Measurements from ENCODE around the gene LBHD1. TPM values are rescaled to one million over a fixed set of nuclear protein-coding genes. Genes with fewer than 3 reads are reported as not detected.
"Not testable (repeated sequence)": the region's sequence is repeated elsewhere in the genome, so short reads cannot be mapped to it uniquely, and the experiment has no call there.

LBHD1 gene
- total RNA-seq, 1 experiment from 2014 or later, result 4.5 TPM

DNA sequence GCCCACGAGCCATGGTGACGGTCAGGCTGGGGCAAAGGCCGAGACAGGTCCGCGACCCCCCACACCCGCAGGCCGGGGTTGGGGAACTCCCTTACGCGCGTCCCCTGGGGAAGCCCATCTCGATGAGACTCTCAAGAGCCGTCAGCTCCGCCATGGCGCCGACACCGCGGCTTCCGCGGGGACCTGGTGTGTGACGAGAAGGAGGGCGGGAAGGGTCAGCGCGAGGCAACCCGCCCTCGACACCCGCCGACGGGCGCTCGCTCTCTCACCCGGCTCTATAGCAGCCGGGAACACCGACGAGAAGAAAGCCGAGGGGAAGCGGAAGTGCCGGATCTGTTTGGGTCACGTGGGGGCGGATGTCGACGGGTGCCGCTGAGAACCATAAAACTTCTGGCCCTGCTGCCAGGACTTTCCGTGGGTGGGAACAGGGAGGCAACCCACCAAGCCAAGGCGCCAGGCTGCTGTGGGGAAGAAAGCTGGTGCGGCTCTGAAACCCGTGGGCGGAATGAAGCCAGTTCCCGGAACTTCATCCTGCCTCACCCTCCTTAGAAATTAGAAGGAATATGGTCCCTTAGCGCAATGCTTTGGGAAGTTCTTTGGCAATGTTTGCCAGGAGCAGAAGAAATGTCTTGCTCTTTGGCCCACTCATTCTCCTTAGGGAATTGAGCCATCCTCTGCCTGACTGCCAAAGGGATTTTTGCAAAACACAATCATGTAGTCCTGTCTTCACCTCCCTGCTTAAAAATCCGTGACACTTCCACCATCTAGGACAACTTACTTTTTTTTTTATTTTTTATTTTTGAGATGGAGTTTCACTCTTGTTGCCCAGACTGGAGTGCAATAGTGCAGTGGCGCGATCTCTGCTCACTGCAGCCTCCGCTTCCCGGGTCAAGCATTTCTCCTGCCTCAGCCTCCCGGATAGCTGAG, 7.0 kb upstream of the LBHD1 start, which contains the start of gene UBXN1:
TSS of gene UBXN1 (minus strand) at position 304 of the 927 bp plus-strand sequence. CDS start at position 154, 150 bp downstream.
- Histone ChIP-seq H3K27me3 (ENCODE audit: control insufficient read depth, insufficient read depth, low read length) (no peaks in the 10 kb centered on the region), H3K4me3 (ENCODE audit: insufficient read depth, low read depth, low read length) (peak within 1 kb of the TSS; percentile 97), H3K36me3 (replicated peaks; ENCODE audit: control insufficient read depth, insufficient read depth, low read length) (peaks cover 16% of the 10 kb centered on the region)
- DNase-seq, result peak; percentile 93

DNA sequence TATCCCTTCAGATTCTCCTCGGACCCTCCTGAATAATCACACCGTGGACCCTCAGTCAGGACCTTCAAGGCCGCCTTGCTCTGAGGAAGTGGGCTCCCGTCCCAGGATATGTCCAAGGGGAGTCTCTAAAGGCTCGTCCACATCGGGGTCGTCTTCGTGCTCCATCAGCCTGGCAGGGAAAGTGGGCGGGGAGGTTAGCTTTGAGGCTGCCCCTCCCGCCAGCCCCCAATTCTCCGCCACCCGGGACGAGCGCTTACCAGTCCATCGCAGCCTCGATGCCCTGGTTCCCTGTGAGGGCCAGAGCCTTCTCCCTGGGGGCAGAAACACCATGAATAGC, 6.3 kb upstream of the LBHD1 start:
- peaks cover 18% of the 10 kb centered on the region for H3K36me3 ChIP-seq (replicated peaks; ENCODE audit: control insufficient read depth, insufficient read depth, low read length)
- peak overlapping the region; percentile 97 for H3K4me3 ChIP-seq (ENCODE audit: insufficient read depth, low read depth, low read length)
- H3K27me3 ChIP-seq (ENCODE audit: control insufficient read depth, insufficient read depth, low read length), result no peaks in the 10 kb centered on the region
- no peak for DNase-seq

DNA sequence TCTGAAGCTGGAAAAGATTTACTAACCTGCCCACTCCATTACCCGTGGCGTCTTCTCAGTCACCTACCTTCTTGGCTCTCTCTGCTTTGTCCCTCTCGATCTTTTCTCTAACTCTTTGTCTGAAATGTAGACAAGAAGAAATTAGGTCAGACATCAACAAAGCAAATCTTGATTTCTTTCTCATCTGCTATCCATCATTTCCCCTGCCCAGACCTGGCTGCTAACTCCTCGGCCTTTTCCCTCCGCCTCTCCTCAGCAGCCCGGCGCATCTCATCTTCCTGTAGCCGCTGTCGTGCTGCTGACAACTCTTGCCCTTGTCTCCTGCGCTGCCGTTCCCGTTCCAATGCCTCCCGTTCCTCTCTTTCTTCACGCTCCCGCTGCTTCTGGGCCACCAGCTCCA, 5.6 kb upstream of the LBHD1 start:
- Histone ChIP-seq H3K27me3 (ENCODE audit: control insufficient read depth, insufficient read depth, low read length) (no peaks in the 10 kb centered on the region), H3K36me3 (replicated peaks; ENCODE audit: control insufficient read depth, insufficient read depth, low read length) (peaks cover 18% of the 10 kb centered on the region), H3K4me3 (ENCODE audit: insufficient read depth, low read depth, low read length) (0 out of 2 replicates have a peak overlapping the region, but pooled peaks have one; percentile 97)
- DNase-seq, result peak; percentile 25

DNA sequence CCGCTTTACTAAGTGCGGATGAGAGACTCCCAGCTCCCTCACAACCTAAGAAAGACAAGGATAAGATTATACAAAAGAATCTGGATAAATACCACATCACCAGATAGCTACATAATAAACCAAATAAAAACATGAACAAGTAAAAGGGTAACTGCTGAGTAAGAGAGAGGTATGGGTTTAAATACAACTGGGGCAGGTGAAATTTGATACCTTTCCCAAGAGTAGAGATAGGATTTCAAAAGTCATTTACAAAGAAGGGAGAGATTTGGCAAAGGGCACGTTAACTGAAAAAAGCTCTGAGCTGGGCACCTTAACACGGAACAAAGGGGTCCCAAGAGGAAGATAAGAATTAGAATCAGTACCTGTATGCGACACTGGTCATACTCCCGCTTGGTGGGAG, 5.1 kb upstream of the LBHD1 start:
- Histone ChIP-seq H3K36me3 (replicated peaks; ENCODE audit: control insufficient read depth, insufficient read depth, low read length) (peaks cover 18% of the 10 kb centered on the region), H3K27me3 (ENCODE audit: control insufficient read depth, insufficient read depth, low read length) (no peaks in the 10 kb centered on the region), H3K4me3 (ENCODE audit: insufficient read depth, low read depth, low read length) (no peak overlapping the region)
- no peak for DNase-seq

DNA sequence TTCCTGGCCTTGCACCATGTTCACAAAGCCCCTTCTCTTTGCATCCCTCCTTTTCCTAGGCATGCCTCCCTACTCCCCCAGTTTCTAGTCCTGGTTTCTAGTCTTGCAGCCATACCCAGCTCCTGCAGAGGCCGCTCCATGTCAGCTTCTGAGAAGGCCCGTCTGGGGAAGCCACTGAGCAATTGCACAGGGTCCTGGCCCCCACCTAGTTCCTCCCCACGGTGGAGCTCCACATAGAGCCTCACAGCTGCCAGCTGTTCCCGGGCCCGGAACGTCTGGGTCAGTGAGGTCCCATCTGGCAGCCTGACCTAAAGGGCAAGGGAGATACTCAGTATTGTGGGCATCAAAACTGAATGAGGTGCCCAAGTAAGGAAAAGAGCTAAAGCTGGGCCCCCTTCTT, 4.6 kb upstream of the LBHD1 start:
- Histone ChIP-seq H3K36me3 (replicated peaks; ENCODE audit: control insufficient read depth, insufficient read depth, low read length) (peaks cover 18% of the 10 kb centered on the region), H3K4me3 (ENCODE audit: insufficient read depth, low read depth, low read length) (no peak overlapping the region), H3K27me3 (ENCODE audit: control insufficient read depth, insufficient read depth, low read length) (no peaks in the 10 kb centered on the region)
- peak; percentile 43 for DNase-seq

DNA sequence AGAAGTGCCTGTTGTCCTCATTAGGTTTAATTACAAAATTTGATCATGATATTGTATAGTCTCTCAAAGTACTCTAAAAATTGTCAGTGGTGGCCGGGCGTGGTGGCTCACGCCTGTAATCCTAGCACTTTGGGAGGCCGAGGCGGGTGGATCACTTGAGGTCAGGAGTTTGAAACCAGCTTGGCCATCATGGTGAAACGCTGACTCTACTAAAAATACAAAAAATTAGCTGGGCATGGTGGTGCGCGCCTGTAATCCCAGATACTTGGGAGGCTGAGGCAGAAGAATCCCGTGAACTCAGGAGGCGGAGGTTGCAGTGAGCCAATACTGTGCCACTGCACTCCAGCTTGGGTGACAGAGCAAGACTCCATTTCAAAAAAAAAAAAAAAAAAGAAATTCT, 3.3 kb upstream of the LBHD1 start:
- H3K4me3 ChIP-seq (ENCODE audit: insufficient read depth, low read depth, low read length); DNase-seq: not testable (repeated sequence)

DNA sequence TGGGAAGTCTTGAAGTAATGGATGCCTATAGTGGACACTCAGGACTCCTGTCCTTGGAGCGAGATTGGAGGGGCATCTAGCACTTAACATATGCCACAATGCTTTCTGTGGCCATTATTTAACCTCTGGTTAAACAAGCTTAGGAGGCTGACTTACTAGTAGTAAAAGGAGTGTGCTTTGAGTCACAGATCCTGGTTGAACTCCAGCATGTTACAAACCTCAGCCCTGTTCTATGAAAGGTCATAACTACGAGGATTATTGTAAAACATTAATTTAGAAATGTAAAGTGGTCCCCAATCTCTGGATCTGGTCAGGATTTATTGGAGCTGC, 1.1 kb upstream of the LBHD1 start:
- H3K4me3 ChIP-seq (ENCODE audit: insufficient read depth, low read depth, low read length), result no peak overlapping the region
- H3K36me3 ChIP-seq (replicated peaks; ENCODE audit: control insufficient read depth, insufficient read depth, low read length), result peaks cover 18% of the 10 kb centered on the region
- no peaks in the 10 kb centered on the region for H3K27me3 ChIP-seq (ENCODE audit: control insufficient read depth, insufficient read depth, low read length)
- DNase-seq, result peak; percentile 8

More for the DNA sequence above, 3.3 kb upstream of the LBHD1 start:
- H3K36me3 ChIP-seq (replicated peaks; ENCODE audit: control insufficient read depth, insufficient read depth, low read length), result peaks cover 18% of the 10 kb centered on the region
- H3K27me3 ChIP-seq (ENCODE audit: control insufficient read depth, insufficient read depth, low read length), result not testable (repeated sequence)

DNA sequence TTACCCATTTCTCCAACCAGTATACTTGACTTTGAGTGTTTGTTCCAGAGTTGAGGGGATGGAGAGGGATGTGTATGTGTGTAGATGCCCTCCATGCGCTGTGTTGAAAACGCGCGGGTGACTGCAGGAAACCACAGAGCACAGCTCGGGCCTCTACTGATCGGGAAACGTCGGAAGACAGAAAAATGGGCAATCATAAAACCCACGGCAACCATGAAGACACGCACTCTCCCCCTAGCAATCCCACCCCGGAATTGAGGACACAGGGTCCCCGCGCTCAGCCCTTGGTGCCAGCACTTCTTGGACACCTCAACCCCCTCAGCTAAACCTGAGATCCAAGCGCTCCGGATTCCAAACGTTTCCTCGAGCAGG, 845 bp downstream of the LBHD1 start:
- no peak for DNase-seq
- Histone ChIP-seq H3K4me3 (ENCODE audit: insufficient read depth, low read depth, low read length) (peak overlapping the region; percentile 92), H3K27me3 (ENCODE audit: control insufficient read depth, insufficient read depth, low read length) (no peaks in the 10 kb centered on the region), H3K36me3 (replicated peaks; ENCODE audit: control insufficient read depth, insufficient read depth, low read length) (peaks cover 16% of the 10 kb centered on the region)

DNA sequence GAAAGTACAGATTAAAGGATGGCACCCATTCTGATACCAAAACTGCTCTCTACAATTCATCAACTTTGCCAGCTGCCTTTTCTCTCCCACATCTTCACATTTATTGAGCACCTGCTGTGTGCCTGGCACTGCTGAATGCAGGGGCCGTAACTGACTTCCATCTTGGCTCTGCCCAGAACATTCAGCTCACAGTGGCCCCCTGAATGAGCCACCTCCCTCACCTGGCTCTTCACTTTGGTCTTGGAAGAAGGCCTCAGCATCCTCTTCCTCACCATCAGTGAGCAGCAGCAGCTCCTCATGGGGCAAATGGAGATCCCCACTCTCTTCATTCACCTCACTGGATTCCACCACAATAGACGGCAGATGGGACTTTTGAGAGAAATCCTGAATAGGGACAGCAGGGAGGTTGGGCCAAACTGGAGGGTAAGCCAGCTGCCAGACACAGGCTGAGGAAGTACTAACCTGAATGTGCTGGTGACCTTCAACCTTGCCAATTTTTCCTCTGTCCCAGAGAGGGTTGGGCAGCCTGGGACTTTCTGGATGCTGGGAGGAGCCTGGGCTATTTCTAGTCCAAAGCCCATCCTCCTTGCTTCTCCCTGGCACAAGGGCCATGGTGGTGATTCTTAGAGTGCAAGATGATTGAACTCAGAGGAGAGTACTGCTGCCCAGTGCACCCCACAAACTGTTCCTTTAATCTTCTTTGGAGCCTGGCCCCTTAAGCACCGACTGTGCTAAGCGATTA, 2.5 kb downstream of the LBHD1 start:
- DNase-seq, result peak; percentile 59
- H3K4me3 ChIP-seq (ENCODE audit: insufficient read depth, low read depth, low read length), result no peak overlapping the region
- H3K27me3 ChIP-seq (ENCODE audit: control insufficient read depth, insufficient read depth, low read length), result no peaks in the 10 kb centered on the region
- H3K36me3 ChIP-seq (replicated peaks; ENCODE audit: control insufficient read depth, insufficient read depth, low read length), result peaks cover 17% of the 10 kb centered on the region

DNA sequence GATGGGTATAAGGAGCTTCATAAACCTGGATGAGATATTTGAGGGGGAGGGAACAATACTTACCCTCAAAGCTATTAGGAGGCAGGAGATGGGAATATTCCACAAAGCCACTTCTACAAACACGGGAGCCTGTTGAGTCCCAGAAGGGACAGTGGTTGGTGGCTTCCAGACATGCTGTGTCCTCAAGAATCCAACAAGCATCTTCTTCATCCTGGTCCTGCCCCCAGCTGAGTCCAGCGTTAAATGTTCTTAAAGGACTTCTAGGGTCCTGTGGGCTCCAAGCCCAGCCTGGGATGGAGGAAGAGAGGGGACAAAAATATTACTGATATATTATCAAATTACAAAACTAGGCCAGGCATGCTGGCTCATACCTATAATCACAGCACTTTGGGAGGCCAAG, 4.6 kb downstream of the LBHD1 start:
- no peaks in the 10 kb centered on the region for H3K27me3 ChIP-seq (ENCODE audit: control insufficient read depth, insufficient read depth, low read length)
- H3K36me3 ChIP-seq (replicated peaks; ENCODE audit: control insufficient read depth, insufficient read depth, low read length), result peaks cover 20% of the 10 kb centered on the region
- H3K4me3 ChIP-seq (ENCODE audit: insufficient read depth, low read depth, low read length), result no peak overlapping the region; the same call in 1 of the 2 replicates
- no peak for DNase-seq

DNA sequence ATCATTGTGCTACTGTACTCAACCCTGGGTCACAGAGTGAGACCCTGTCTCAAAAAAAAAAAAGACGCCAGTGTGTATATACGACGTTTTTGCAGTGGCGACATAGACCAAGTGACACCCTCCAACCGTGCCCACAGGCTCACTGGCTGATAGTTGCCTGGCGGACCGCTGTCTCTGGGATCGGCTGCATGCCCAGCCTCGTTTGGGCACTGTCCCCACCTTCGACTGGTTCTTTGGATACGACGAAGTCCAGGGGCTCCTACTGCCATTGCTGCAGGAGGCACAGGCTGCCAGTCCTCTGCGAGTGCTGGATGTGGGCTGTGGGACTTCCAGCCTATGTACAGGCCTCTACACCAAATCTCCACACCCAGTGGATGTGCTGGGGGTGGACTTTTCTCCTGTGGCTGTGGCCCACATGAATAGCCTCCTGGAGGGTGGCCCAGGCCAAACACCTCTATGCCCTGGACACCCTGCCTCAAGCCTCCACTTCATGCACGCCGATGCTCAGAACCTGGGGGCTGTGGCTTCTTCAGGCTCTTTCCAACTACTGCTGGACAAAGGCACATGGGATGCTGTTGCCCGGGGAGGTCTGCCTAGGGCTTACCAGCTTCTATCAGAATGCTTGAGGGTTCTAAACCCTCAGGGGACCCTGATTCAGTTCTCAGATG, 5.7 kb downstream of the LBHD1 start:
- peak; percentile 46 for DNase-seq
- H3K27me3 ChIP-seq (ENCODE audit: control insufficient read depth, insufficient read depth, low read length), result no peaks in the 10 kb centered on the region
- peak overlapping the region; percentile 79 for H3K4me3 ChIP-seq (ENCODE audit: insufficient read depth, low read depth, low read length)
- H3K36me3 ChIP-seq (replicated peaks; ENCODE audit: control insufficient read depth, insufficient read depth, low read length), result peaks cover 20% of the 10 kb centered on the region

DNA sequence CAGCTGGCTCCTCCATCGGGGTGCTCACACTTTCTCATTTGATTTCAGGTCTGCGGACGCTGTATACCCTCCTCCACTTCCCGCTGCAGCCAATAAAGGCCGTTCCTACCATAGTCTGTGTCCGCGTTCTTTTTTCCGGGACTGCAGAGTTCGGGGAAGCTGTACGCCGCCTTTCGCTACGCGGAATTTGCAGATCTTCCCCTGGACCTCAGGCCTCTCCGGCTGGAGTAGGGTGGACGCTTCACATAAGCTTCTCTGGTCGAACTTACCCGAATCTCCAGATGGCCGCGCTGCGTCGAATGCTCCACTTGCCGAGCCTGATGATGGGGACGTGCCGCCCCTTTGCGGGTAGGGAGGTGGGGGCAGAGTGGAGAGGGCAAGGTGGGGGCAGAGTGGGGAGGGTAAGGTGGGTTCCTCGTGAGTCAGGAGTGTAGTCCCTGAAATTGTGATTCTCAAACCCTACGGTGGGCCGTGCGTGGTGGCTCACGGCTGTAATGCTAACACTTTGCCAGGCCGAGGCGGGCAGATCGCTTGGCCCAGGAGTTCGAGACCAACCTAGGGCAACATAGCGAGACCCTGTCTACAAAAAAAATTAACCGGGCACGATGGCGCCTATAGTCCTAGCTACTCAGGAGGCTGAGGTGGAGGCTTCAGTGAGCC, 6.3 kb downstream of the LBHD1 start:
- no peaks in the 10 kb centered on the region for H3K27me3 ChIP-seq (ENCODE audit: control insufficient read depth, insufficient read depth, low read length)
- peak; percentile 59 for DNase-seq
- peak overlapping the region; percentile 79 for H3K4me3 ChIP-seq (ENCODE audit: insufficient read depth, low read depth, low read length)
- H3K36me3 ChIP-seq (replicated peaks; ENCODE audit: control insufficient read depth, insufficient read depth, low read length), result peaks cover 20% of the 10 kb centered on the region

DNA sequence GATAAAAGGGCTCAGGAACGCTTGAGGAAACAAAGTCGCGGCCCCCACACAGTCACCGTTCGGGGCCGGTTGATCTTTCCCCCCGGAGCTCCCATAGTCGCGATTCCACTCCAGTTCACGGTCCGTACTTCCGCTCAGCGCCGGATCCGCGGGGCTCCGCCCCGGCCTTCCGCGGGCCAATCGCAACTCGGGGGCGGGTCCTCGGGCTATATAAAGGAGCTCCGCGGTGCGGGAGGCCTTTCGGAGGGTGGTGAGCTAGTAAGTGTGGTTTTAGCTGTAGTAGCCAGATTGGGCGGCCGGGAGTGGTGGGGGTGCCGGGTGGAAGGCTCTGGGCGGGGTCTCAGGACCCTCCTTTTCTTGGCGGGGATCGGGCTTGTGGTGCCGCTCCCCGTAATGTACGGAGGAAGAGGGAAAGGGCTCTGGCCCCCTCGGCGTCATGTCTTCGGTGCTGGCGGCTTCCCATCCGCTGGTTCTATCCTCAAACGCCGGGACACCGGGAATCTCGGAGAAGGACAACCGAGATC, 6.9 kb downstream of the LBHD1 start, which contains the start of the genes C11orf98 and CSKMT:
TSS of gene C11orf98 (minus strand) at position 136 of the 524 bp plus-strand sequence. CDS start at position 95, 41 bp downstream.
TSS of gene CSKMT (plus strand) at position 238 of the 524 bp plus-strand sequence. CDS start 568 bp downstream, outside the sequence.
- Histone ChIP-seq H3K27me3 (ENCODE audit: control insufficient read depth, insufficient read depth, low read length) (no peaks in the 10 kb centered on the region), H3K36me3 (replicated peaks; ENCODE audit: control insufficient read depth, insufficient read depth, low read length) (peaks cover 20% of the 10 kb centered on the region), H3K4me3 (ENCODE audit: insufficient read depth, low read depth, low read length) (peak within 1 kb of the TSS; percentile 79)
- peak; percentile 99 for DNase-seq
